Measurements from ENCODE around the gene GPR132.
A peak's percentile ranks its signal among the peaks of the same experiment; 100 is the strongest.
"Not testable (repeated sequence)": the region's sequence is repeated elsewhere in the genome, so short reads cannot be mapped to it uniquely, and the experiment has no call there.

Gene GPR132

DNA sequence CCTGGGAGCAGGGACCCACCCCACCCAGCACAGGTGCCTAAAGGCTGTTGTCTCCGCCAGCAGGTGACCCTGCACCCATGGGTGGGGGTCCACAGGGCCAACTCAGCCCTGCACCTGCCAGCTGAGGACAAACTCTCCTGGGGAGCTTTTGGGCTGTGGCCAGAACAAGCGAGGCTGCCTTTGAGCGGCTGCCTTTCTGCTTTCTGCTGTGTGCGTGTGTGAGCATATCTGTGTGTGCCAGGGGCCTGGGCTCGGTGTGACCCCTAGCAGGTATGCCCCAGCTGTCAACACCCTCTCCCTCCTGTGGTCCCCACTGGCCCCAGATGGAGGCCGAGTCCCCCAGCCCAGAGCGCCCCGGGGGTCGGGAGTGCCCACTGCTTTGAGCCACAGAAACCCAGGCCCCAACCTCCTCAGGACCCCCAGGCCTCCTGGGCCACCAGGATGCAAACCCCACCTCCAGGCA lies 25.9 kb upstream of the GPR132 start:
- no peak for DNase-seq (ENCODE audit: low read depth in 2 of 2)

DNA sequence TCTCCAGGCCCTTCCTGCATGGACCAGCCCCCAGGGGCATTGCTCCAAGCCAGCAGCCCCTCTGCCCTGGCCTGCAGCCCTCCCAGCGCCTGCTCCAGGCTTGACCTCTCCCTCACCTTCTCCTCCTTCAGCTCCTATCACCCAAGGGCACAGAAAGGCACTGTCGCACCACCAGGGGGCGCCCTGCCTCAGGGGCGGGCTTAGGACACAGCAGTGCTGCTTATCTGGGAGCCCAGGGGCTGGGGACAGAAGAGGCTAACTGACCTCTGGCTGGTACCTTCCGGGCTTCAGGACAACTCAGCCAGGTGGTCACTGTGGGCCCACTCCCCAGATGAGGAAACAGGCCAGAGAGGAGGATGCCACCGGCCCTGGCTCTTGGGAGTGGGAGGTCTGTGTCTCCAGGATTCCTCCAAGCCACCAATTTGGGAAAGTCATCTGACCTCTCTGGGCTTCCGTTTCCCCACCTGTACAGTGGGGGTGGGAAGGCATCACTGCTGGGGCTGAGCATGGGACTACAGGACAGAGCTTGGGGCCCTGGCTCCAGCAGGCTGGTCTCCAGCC lies 25.3 kb upstream of the GPR132 start:
- DNase-seq (ENCODE audit: low read depth in 2 of 2): peak; percentile 72 to 84

DNA sequence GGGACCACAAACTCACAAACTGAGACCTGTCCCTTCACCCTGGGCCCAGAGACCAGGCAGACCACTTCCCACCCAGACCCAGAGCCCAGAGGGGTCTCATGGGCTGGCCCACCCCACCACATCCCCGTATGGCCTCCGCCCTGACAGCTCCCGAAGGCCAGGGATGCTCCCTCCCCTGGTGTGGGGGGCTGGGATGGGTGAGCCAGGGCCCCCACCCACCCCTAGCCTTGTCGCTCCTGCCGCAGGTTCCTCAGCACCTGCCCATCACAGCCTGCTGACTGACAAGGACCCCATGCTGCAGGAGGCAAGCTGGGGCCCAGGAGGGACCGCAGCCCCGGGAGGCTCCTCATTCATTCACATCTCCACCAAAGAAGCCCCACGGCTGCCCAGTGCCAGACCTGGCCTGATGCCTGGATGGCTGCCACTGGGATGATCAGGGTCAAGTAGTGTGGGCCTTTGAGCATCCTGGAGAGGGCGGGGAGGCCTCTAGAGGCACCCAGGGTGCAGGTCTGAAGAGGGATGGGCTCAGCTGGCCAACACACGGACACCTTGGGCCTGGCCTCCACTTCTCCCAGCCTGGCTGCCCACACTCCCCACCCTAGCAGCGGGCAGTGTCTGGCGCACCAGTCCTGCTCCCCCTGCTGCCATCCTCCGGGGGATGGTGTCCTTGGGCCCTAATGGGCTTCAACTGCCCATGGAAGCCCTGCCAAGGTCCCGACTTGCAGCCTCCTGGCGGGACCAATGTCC lies 24.7 kb upstream of the GPR132 start:
- no peak for DNase-seq (ENCODE audit: low read depth in 2 of 2)

DNA sequence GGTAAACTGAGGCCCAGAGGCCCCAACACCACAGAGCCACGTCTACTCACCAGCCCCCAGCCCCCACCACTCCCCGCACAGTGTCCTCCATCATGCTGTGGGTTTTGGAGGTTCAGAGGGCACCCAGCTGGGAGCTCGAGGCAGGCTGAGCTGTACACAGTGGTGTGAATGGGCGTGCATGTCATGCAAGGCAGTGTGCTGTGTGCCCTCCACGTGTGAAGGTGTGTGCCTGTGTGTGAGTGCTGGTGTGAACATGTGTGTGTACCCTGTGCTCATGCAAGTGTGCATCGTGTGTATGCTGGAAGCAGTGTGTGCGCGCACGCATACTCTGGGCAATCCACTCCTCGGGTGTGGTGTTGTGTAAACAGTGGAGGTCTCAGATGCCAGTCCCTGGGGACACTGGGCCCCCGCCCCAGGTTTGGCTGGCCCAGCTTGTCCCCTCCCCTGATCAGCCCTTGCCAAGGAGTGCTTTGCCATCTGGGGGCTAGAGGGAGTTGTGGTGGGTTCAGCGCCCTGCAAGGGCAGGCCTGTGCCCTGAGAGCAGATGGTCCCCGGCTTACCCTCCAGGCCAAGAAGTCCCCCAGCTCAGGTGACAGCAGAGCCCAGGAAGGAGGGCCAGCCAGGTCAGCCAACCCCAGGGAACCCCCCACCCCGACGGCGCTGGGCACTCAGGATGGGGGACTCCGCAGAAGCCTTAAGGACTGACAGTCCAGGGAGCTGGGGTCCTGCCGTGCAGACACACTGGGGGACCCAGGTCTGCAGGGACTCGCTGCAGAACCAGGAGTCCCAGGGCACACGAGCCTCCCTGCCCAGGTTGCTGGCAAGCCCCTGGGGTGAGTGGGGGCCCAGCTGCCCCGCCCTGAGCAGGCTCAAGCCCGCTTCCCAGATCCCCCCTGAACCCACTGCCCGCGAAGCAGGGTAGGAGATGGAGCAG lies 23.8 kb upstream of the GPR132 start:
- DNase-seq (ENCODE audit: low read depth in 2 of 2): no peak

DNA sequence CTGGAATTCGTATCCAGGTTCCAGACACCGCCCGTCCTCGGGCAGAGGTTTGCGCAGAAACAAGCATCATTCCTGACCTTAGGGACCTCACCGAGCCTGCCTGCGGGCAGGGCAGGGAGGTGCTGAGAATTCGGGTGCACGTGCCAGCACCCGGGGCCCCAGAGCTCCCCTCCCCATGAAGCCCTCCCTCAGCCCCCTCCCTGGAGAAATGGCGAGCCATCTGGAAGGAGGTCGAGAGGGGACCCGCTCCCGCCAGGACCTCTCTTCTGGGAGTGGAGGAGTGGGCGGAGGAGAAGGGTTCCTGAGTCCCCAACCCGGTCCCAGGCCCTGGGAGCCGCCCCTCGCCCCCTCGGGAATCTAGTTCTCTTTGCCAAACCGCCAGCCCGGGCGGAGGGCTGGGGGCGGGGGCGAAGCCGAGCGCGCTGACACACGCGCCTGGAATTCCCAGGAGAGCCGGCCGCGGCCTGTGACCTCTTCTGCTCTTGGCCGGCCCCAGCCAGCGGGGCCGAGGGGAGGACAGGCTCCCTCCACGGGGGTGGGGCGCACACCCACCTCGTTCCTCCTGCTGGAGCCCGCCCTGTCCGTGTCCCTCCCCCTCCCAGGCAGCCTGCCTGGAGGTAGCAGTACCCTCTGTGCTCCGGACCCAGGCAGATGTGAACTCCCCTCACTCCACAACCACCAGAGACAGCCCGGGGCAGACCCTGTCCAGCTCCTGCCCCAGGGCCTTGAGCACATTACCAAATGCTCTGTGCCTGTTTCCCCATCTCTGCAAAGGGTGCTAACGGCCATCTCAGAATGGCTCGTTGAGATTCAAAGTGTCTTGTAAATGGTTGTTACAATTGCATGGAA lies 23.0 kb upstream of the GPR132 start:
- DNase-seq (ENCODE audit: low read depth in 2 of 2): no peak

DNA sequence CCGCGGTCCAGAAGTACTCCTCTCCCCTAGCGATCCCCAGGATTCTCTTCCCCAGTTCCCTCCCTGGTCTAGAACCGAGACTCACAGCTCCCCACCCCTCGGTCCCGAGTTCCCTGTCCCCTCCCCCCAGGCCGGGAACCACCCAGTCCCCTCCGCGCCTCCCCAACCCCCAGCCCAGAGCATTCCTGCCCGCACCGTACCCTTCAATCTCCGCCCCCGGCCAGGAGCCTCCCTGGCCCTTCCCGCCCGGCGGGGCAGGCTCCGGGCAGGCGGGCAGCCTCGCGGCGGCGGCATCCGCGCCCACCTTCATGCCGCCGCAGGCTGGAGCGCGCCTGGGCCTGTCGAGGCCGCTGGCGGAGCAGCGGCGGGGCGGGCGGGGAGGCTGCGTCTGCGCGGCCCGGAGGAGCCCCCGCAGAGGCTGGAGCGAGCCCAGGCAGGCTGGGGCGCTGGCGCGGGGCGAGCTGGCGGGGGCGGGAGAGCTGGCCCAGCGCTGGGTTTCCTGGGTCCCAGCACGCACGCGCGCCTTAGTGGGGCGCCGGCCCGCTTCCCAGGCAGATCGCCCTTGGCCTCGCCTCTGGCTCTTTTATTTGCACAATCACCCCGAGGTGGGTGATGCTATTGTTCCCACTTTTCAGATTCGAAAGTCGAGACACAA lies 22.2 kb upstream of the GPR132 start:
- DNase-seq (ENCODE audit: low read depth in 2 of 2): no peak

DNA sequence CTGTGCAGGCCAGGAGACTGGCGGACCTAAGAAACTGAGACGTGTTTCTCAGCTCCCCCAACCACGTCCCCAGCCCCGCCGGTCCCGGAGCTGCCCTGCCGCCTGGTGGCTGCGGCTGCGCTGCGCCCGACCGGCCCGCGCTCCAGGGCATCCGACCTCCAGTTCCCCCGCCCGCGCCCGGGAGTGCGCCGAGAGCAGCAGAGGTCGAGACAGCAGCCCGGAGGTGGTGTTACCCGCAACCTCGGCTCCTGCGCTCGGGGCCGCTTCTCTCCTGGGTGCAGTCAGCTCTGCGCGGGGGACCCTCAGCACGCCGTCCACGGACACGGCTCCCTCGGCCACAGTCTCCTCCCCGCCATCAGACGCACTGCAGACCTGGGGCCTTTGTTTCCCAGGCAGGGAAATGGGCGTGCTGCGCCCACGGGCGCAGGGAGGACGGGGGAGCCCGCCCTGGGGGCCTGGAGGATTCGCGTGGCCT lies 21.6 kb upstream of the GPR132 start:
- DNase-seq (ENCODE audit: low read depth in 2 of 2): peak; percentile 73 to 75

DNA sequence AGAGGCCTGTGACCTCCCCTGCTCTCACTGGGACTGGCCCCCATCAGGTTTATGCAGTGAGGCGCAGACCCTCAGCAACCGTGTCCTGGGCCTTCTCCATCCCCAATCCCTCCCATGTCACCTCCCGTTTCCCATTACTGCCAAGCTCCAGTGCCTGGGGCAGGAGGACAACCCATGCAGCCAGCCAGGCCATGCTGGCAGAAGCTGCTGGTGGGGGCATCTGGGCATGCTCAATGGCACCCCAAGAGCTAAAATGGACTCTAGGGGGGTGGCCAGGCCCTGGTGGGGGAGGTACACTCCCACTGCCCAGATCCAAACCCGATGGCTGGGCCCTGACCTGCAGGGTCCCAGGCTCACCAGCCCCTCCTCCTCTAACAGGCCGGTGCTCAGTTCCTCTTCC lies 20.5 kb upstream of the GPR132 start:
- DNase-seq (ENCODE audit: low read depth in 2 of 2): no peak

DNA sequence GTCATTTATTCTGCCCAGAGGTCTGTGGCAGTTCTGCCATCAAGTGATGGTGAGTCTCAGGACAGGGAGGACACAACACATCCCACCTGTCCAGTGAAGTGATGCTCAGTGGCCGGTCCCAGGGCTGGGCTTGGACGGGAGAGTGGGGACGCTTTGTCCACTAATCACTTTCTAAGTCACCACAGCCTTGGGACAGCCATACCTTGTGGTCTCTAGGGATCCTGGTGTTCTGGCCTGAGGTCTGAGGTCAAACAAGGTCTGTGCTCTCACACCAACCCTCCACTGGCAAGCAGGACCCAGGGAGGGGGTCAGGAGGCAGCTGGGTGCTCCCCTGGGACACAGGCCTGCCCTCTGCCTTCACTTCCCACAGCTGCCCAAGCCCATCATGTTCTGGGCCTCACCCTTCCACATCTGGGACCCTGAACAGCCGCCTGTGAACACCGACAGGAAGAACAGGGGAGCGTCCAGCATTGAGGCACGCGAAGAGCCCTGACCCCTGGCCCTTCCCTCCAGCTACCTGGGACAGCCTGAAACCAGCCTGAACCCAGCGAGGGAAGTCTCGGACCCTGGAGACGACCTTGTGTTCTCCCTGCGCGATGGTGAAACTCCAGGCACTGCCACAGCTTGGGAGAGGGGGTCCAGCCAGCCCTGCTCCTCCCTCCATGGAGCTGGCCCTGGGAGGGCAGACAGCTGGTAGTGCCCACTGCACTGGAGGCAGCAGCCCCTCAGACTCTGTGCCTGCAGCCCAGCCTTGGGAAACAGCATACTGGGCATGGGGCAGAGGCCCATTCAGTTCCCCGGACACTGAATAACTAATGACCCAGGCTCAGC lies 19.7 kb upstream of the GPR132 start:
- DNase-seq (ENCODE audit: low read depth in 2 of 2): no peak

DNA sequence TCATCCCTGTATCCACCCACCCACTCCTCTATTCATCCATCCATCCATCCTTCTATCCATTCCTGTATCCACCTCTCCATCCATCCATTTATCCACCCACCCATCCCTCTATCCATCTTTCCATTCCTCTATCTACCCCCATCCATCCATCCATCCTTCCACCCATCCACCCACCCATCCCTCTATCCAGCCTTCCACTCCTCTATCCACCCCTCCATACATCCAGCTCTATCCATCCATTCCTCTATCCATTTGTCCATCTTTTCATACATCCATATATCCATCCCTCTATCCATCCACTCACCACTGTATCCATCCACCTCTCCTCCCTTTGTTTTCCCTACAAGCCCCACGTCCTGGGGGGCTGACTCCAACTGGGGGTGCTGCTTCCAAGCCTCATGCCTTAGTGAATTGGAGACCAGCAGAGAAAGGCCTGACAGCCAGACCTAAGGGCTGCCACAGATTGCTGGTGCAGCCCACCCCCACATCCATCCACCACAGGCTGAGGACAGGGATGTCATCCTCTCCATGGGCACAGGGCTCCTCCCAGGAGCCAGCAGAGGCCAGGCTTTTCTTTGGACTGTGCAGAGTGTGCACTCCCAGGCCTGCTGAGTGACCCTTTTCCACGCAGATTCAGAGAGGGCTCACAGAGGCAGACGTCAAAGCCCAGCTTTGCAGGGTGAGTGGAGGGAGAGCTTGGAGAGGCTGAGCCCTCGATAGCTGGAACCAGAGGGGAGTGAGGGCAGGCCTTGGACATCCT lies 18.9 kb upstream of the GPR132 start:
- DNase-seq (ENCODE audit: low read depth in 2 of 2): no peak

DNA sequence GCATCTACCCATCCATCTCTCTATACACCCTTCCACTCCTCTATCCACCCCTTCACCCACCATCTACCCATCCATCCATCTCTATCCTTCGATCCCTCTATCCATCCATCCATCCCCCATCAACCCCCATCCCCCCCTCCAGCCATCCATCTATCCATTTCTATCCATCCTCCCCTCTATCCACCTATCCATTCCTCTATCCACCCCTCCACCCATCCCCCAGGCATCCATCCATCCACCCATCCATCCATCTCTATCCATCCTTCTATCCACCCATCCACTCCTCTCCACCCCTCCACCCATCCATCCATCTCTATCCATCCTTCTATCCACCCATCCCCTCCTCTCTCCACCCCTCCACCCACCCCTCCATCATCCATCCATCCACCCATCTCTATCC lies 17.5 kb upstream of the GPR132 start:
- DNase-seq (ENCODE audit: low read depth in 2 of 2): no peak

DNA sequence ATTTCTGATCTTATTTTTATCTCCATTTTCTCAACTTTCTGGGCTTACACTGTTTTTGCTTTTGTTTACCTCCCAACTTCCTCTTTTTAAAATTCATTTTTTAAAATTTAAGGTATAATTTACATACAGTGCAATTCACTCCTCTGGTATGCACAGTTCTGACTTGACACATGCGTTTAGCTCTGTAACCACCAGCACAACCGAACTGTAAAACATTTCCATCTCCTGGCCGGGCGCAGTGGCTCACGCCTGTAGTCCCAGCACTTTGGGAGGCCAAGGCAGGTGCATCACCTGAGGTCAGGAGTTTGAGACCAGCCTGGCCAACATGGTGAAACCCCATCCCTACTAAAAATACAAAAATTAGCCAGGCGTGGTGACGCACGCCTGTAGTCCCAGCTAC lies 16.2 kb upstream of the GPR132 start:
- DNase-seq (ENCODE audit: low read depth in 2 of 2): not testable (repeated sequence)

DNA sequence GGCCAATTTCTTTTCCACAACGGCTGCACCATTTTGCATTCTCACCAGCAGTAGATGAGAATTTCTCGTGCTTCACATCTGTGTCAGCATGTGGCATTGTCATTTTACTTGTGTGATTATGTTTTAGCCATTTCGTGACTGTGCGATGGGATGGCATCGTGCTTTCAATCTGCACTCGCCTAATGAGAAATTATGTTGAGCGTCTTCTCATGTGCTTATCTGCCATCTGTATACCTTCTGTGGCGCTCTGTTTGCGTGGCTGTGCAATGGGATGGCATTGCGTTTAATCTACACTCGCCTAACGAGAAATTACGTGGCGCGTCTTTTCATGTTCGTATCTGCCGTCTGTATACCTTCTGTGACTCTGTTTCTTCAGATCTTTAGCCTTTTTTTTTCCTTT lies 14.9 kb upstream of the GPR132 start:
- no peak for DNase-seq (ENCODE audit: low read depth in 2 of 2)

DNA sequence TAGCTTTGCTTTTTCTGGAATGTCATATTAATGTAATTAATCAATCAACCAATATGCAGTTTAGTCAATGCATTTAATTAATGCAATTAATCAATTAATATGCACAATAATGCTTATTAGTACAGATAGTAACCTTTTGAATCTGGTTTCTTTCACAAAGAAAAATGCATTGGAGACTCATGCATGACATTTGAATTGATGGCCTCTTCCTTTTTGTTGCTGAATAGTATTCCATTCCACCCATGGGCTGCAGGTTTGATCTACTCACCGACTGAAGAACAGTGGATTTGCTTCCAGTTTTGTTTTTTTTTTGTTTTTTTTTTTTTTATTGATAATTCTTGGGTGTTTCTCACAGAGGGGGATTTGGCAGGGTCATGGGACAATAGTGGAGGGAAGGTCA lies 13.1 kb upstream of the GPR132 start:
- no peak for DNase-seq (ENCODE audit: low read depth in 2 of 2)

DNA sequence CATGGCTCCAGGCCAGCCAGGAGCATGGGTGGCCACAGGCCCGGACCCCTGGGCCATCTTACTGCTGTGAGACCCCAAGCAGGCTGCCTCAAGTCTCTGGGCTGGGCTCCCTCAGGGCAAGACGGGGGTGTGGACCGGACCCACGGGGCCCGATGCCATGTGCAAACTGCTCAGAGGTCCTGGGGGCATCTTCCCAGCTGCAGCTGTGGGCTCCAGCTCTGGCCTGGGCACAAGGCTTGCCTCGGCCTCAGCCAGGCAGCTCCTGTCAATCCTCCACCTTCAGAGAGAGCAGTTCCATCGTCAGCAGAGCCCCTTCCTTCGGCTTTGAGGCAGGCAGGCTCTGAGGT lies 12.4 kb upstream of the GPR132 start:
- DNase-seq (ENCODE audit: low read depth in 2 of 2): no peak

DNA sequence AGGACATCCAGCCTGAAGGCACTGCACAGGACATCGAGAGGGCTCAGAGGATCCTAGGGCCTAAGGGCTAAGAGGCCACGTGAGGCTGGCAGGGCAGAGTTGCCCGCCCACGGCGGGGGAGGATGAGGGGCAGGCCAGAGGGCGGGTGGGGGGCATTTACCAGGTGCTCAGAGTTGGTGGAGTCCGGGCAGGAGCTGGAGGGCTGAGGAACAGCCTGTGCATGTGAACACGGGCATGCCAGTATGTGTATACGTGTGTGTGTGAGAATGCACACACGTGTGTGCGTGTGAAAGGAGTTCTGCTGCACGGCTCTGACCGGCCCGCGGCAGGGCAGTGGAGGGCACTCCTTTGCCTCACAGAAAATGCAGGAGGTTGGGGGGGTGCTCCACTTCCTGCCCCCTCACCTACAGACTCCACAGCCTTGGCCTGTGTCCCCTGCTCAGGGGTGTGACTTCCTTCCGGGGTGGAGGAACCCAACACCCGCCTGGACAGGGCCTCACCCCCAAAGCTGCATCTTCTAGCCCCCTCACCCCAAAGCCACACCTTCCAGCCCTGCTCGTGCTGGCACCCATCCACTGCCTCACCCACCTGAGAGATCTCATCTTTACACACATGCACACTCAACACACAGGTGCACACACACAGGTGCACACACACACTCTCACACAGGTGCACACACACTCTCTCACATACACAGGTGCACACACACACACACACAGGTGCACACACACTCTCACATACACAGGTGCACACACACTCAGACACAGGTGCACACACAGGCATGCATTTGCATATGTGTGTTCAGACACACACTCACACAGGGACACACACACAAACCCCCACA lies 11.8 kb upstream of the GPR132 start:
- no peak for DNase-seq (ENCODE audit: low read depth in 2 of 2)

DNA sequence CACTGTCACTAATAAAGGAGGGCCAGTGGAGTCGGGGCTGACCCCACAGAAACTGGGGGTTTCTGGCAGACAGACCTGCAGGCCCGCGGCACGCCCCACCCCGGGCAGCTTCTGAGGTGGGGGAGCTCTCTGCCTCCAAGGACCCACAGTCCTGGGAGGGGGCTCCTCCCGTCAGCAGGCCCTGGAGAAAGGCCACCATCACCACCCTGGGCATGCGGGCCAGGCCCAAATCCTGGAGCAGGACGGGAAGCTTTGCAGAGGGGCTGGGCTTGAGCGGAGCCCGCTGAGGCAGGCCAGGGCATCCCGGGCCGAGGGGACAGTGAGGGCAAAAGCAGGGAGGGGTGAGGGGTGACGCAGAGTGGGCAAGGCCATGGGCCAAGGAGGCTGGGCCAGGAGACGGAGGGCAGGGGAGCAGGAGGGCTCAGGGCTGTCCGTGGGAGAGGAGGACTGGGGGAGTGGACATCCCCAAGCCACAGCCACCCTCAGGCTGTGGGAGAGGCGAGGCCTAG lies 11.1 kb upstream of the GPR132 start:
- DNase-seq (ENCODE audit: low read depth in 2 of 2): no peak
